GM19324 (cell line): ENCODE measurements around the gene C3orf18.

ENCODE experiments used
- ATAC-seq: cut with Tn5 transposase; IDR thresholded peaks from one replicate; pipeline ENCODE4 v1.9.1; 2021; ENCODE audit warnings: mild to moderate bottlenecking, moderate library complexity; ENCODE audit not compliant: unreplicated experiment, low FRiP score

Gene C3orf18

GRCh38 chr3:50567386-50568167 lies at the start of gene C3orf18:
Gene C3orf18, minus strand, starts transcription at chr3:50567747. Its CDS starts 2,048 bp downstream, at chr3:50565699.
- peak; percentile 77 for ATAC-seq

GRCh38 chr3:50616770-50617095 lies 49.2 kb upstream of the C3orf18 start:
- ATAC-seq, result peak; percentile 80

- peak; percentile 22 for ATAC-seq
Observed at GRCh38 chr3:50616003-50616769, 48.6 kb upstream of the C3orf18 start.

- ATAC-seq, result no peak
Observed at GRCh38 chr3:50615190-50615589, 47.6 kb upstream of the C3orf18 start.

- ATAC-seq, result no peak
Observed at GRCh38 chr3:50612970-50613846, 45.7 kb upstream of the C3orf18 start.

- peak; percentile 5 for ATAC-seq
Observed at GRCh38 chr3:50612234-50612882, 44.8 kb upstream of the C3orf18 start.

- ATAC-seq, result peak; percentile 71
Observed at GRCh38 chr3:50611464-50612233, 44.1 kb upstream of the C3orf18 start, which contains the start of gene CISH. Gene CISH, minus strand, starts transcription at chr3:50611774. Its CDS starts 124 bp downstream, at chr3:50611650.

GRCh38 chr3:50610992-50611463 lies 43.5 kb upstream of the C3orf18 start:
- ATAC-seq, result no peak

GRCh38 chr3:50610181-50610971 lies 42.8 kb upstream of the C3orf18 start:
- ATAC-seq, result no peak

- ATAC-seq, result no peak
Observed at GRCh38 chr3:50609763-50610085, 42.2 kb upstream of the C3orf18 start.

GRCh38 chr3:50609071-50609762 lies 41.7 kb upstream of the C3orf18 start:
- ATAC-seq, result no peak

- ATAC-seq, result no peak
Observed at GRCh38 chr3:50608278-50608677, 40.7 kb upstream of the C3orf18 start.

GRCh38 chr3:50607271-50608091 lies 39.9 kb upstream of the C3orf18 start:
- ATAC-seq, result no peak

GRCh38 chr3:50606596-50606995 lies 39.0 kb upstream of the C3orf18 start:
- no peak for ATAC-seq

- ATAC-seq, result no peak
Observed at GRCh38 chr3:50605901-50606326, 38.4 kb upstream of the C3orf18 start.

GRCh38 chr3:50604628-50605588 lies 37.4 kb upstream of the C3orf18 start:
- no peak for ATAC-seq
